Breast epithelium (tissue), 3 donors: ENCODE results near the gene TM7SF2.
A peak's percentile ranks its signal among the peaks of the same experiment; 100 is the strongest.

Experiments used
- POLR2A ChIP-seq: fragments of 450-650 bp; IDR thresholded peaks from one replicate; pipeline ENCODE4 v1.6.1; 2016; ENCODE audit warnings: antibody characterized with exemption, mild to moderate bottlenecking, moderate library complexity
- POLR2AphosphoS5 ChIP-seq, 3 donors: sonication (generic); formaldehyde crosslinking; IDR thresholded peaks; one replicate each; pipeline ENCODE4 v1.6.1; 2017; ENCODE audit warnings: antibody characterized with exemption in 3 of 3
- TF ChIP-seq, protein P1 (sequence below), 3 donors: fragments of 450-650 bp; IDR thresholded peaks; one replicate each; pipeline ENCODE4 v1.5.1; 2016 to 2017; ENCODE audit warnings: antibody characterized with exemption in 3 of 3, mild to moderate bottlenecking in 3 of 3, moderate library complexity in 3 of 3

DNA sequence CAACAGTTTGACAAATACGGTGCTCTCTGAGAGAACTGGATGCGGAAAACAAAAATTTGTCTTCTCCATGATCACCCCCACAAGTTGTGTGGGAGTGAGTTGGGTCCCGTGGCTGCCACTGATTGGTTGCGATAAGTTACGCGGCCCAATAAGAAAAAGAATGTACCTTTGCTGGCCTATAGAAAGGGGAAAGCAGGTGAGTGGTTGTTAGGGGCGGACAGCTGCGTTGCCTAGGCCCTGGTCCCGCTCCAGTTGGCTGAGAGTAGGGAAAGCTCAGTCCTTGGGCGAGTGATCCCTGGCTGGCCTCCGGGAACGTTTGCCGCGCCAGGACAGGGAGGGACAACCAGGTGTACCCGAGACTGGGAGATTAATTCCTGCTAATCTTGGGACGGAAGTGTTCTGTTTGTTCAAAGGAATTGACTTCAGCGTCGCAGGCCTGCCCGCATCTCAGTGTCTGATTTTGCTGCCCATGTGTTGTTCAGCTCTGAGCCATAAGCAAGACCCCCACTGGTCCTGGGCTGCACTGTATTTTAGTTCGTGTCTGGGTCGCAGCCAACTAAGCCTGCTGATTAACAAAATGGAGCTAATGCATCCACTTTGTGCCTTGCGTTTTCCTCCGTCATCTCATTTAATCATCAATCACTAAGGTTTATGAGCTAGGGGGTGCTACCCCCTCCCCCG is 23.4 kb downstream of the TM7SF2 start:
- TF ChIP-seq, protein P1, sequence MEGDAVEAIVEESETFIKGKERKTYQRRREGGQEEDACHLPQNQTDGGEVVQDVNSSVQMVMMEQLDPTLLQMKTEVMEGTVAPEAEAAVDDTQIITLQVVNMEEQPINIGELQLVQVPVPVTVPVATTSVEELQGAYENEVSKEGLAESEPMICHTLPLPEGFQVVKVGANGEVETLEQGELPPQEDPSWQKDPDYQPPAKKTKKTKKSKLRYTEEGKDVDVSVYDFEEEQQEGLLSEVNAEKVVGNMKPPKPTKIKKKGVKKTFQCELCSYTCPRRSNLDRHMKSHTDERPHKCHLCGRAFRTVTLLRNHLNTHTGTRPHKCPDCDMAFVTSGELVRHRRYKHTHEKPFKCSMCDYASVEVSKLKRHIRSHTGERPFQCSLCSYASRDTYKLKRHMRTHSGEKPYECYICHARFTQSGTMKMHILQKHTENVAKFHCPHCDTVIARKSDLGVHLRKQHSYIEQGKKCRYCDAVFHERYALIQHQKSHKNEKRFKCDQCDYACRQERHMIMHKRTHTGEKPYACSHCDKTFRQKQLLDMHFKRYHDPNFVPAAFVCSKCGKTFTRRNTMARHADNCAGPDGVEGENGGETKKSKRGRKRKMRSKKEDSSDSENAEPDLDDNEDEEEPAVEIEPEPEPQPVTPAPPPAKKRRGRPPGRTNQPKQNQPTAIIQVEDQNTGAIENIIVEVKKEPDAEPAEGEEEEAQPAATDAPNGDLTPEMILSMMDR (IDR thresholded peaks at IDR 0.05): no peak
- no peak for TF ChIP-seq POLR2A
- TF ChIP-seq POLR2AphosphoS5 (IDR thresholded peaks at IDR 0.05): peak in 1 of 3 donors; percentile 46
